A549 treated with ZK216348 at 1 μM for 4 hours (cell line): Measurements from ENCODE around the gene C2CD2L. TPM values are rescaled to one million over a fixed set of nuclear protein-coding genes. Genes with fewer than 3 reads are reported as not detected.

ENCODE experiments used
- total RNA-seq: library from RNA; stranded (reverse); fragments of 200-300 nt; extraction: Qiagen RNA extraction; gene quantifications from 5 replicates; pipeline ENCODE4 v1.2.3, GENCODE V29; 2022; ENCODE audit warnings: low read depth

C2CD2L gene
- 3.6 to 6.6 TPM (median 6.5 TPM) in 5 replicates for total RNA-seq

GRCh38 chr11:119106564-119107537 is at the start of gene C2CD2L:
Gene C2CD2L (plus strand): TSS chr11:119107344. CDS start chr11:119107742, 398 bp downstream.

GRCh38 chr11:119067371-119068222 is 39.5 kb upstream of the C2CD2L start, which contains the start of gene VPS11:
Gene VPS11 (plus strand): TSS chr11:119067818. CDS start chr11:119067824, 6 bp downstream.

GRCh38 chr11:119084663-119085436 is 22.3 kb upstream of the C2CD2L start, which contains the start of gene HMBS:
Gene HMBS (plus strand): TSS chr11:119084881. CDS start chr11:119085034, 153 bp downstream.

GRCh38 chr11:119101759-119102423 is 5.3 kb upstream of the C2CD2L start, which contains the start of gene DPAGT1:
Gene DPAGT1 (minus strand): TSS chr11:119101853. CDS start chr11:119101655, 198 bp downstream.

GRCh38 chr11:119121008-119121810 is 14.1 kb downstream of the C2CD2L start, which contains the start of gene HINFP:
Gene HINFP (plus strand): TSS chr11:119121580. CDS start chr11:119126945, 5,365 bp downstream.

GRCh38 chr11:119149018-119149785 is 42.1 kb downstream of the C2CD2L start, which contains the start of gene ABCG4:
Gene ABCG4 (plus strand): TSS chr11:119149052. CDS start chr11:119149966, 914 bp downstream.

Other genes starting within 250 kb of the C2CD2L start
- gene CXCR5, start 223.5 kb upstream of the C2CD2L start, total RNA-seq: 0.02 to 0.15 TPM (median 0.09 TPM) in 5 replicates
- 63.1 to 252 TPM (median 184 TPM) in 5 replicates for gene BCL9L, start 181.4 kb upstream of the C2CD2L start, total RNA-seq
- 0.37 to 1.5 TPM (median 0.67 TPM) in 5 replicates for gene UPK2, start 151.0 kb upstream of the C2CD2L start, total RNA-seq
- gene FOXR1, start 135.6 kb upstream of the C2CD2L start, total RNA-seq: not detected in 5 replicates
- 11.1 to 20.6 TPM (median 13.1 TPM) in 5 replicates for gene CENATAC, start 109.2 kb upstream of the C2CD2L start, total RNA-seq
- gene RPS25, start 89.0 kb upstream of the C2CD2L start, total RNA-seq: 691 to 1,512 TPM (median 820 TPM) in 5 replicates
- gene TRAPPC4, start 88.6 kb upstream of the C2CD2L start, total RNA-seq: 50.7 to 64.1 TPM (median 59.1 TPM) in 5 replicates
- gene SLC37A4, start 76.5 kb upstream of the C2CD2L start, total RNA-seq: 7.9 to 11.6 TPM (median 10.8 TPM) in 5 replicates
- gene HYOU1, start 50.1 kb upstream of the C2CD2L start, total RNA-seq: 34.1 to 54.5 TPM (median 50.5 TPM) in 5 replicates
- gene VPS11, start 39.5 kb upstream of the C2CD2L start, total RNA-seq: 9.8 to 15.1 TPM (median 13.4 TPM) in 5 replicates
- gene HMBS, start 22.5 kb upstream of the C2CD2L start, total RNA-seq: 40.5 to 49.7 TPM (median 47.6 TPM) in 5 replicates
- 37.5 to 45.6 TPM (median 44.9 TPM) in 5 replicates for gene DPAGT1, start 5.5 kb upstream of the C2CD2L start, total RNA-seq
- 7.5 to 11.2 TPM (median 9.5 TPM) in 5 replicates for gene HINFP, start 14.2 kb downstream of the C2CD2L start, total RNA-seq
- 0.11 to 0.45 TPM (median 0.33 TPM) in 5 replicates for gene ABCG4, start 41.7 kb downstream of the C2CD2L start, total RNA-seq
- 5.9 to 12.5 TPM (median 10.7 TPM) in 5 replicates for gene NLRX1, start 61.4 kb downstream of the C2CD2L start, total RNA-seq
- gene NHERF4, start 78.1 kb downstream of the C2CD2L start, total RNA-seq: 0.15 to 0.16 TPM in 2 of 5 replicates, not detected in the others
- 5.1 to 10.3 TPM (median 8.4 TPM) in 5 replicates for gene CBL, start 99.0 kb downstream of the C2CD2L start, total RNA-seq
- gene MCAM, start 209.8 kb downstream of the C2CD2L start, total RNA-seq: 7.2 to 12.6 TPM (median 11.3 TPM) in 5 replicates
- gene RNF26, start 227.2 kb downstream of the C2CD2L start, total RNA-seq: 24.5 to 40.8 TPM (median 39.0 TPM) in 5 replicates
- not detected in 5 replicates for gene C1QTNF5, start 233.5 kb downstream of the C2CD2L start, total RNA-seq
- not detected in 5 replicates for gene MFRP, start 239.4 kb downstream of the C2CD2L start, total RNA-seq